Activated CD4-positive, alpha-beta memory T cell treated with anti-CD3 and anti-CD28 coated beads, Interleukin-2, amount 10 ng/mL, durations not matched to agents 7 days and 5 days (primary cell): ENCODE measurements around the gene TSHZ2. TPM values are rescaled to one million over a fixed set of nuclear protein-coding genes. Genes with fewer than 3 reads are reported as not detected.

ENCODE experiments used
- CTCF ChIA-PET: fragments of 350-600 bp; sonication (Branson Sonifier 250); formaldehyde crosslinking; loops from one replicate; lab custom pipeline; 2021; ENCODE audit warnings: antibody characterized with exemption, inconsistent platforms; lab: Charles Lee
- POLR2A ChIA-PET: fragments of 350-600 bp; sonication (Branson Sonifier 250); formaldehyde crosslinking; loops from one replicate; lab custom pipeline; 2021; ENCODE audit warnings: antibody characterized with exemption; lab: Charles Lee
- DNase-seq: peaks from one replicate; pipeline ENCODE4 v3.0.0-alpha.2; 2020
- H3K27ac Mint-ChIP-seq: one replicate; pipeline ENCODE4 v1.8.0; 2021; ENCODE audit warnings: mild to moderate bottlenecking, mixed read lengths
- H3K27me3 Mint-ChIP-seq: one replicate; pipeline ENCODE4 v1.8.0; 2021; ENCODE audit warnings: mixed read lengths
- H3K36me3 Mint-ChIP-seq: one replicate; pipeline ENCODE4 v1.8.0; 2021; ENCODE audit warnings: low read depth, mixed read lengths
- H3K4me1 Mint-ChIP-seq: one replicate; pipeline ENCODE4 v1.8.0; 2021; ENCODE audit warnings: mixed read lengths
- H3K4me3 Mint-ChIP-seq: one replicate; pipeline ENCODE4 v1.8.0; 2021; ENCODE audit warnings: mild to moderate bottlenecking, mixed read lengths
- H3K9me3 Mint-ChIP-seq: one replicate; pipeline ENCODE4 v1.8.0; 2021; ENCODE audit warnings: mixed read lengths
- total RNA-seq, 2 experiments: library from RNA; stranded (reverse); gene quantifications; one replicate each; pipeline ENCODE4 v1.2.3, GENCODE V29; 2021

The TSHZ2 gene
- total RNA-seq, 2 experiments from 2014 or later: 5.4 to 7.1 TPM

DNA sequence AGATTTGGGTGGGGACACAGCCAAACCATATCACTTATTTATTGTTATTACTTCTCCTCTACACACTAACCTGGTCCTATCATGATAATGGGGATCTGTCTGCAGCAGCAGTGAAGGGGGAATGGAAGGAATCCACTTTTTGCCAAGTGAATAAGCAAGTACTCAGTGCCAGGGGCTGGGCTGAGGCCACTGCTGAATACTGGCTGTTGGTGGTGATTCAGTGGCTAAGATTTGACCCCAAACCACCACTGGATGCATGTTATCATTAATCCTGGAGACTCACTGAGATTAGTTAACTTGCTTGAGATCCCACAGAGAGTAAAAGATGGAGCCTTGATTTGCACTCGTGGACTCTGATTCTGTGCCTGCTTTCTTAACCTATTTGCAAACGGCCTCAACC lies 127.7 kb downstream of the TSHZ2 start:
- POLR2A ChIA-PET: no interaction called here
- H3K4me1 Mint-ChIP-seq: no peaks in the 10 kb centered on the region
- CTCF ChIA-PET: no interaction called here
- no peak overlapping the region for H3K27ac Mint-ChIP-seq
- no peak overlapping the region for H3K4me3 Mint-ChIP-seq
- H3K9me3 Mint-ChIP-seq: no peaks in the 10 kb centered on the region
- H3K36me3 Mint-ChIP-seq: no peaks in the 10 kb centered on the region
- no peak for DNase-seq
- no peaks in the 10 kb centered on the region for H3K27me3 Mint-ChIP-seq

DNA sequence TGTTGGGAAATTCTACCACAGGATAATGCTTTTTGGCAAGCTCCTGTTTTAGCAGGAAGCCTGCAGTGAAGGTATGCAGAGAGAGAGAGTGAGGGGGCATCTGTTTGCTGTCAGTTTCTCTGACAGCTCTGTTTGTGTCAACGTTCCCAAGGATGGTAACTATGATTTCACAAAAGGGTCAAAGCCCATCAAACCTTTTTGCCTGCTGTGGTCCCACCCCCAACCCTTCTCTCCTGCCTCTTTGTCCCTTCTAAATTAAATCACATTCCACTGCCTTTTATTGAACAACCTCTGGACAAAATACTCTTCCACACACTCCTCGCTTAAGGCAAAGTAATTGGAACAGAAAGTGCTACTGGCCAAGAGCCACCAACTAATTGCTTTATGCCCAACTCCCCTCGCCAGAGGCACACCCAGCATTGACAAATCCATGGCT lies 128.3 kb downstream of the TSHZ2 start:
- CTCF ChIA-PET: no interaction called here
- POLR2A ChIA-PET: no interaction called here
- no peak overlapping the region for H3K4me3 Mint-ChIP-seq
- H3K9me3 Mint-ChIP-seq: no peaks in the 10 kb centered on the region
- H3K36me3 Mint-ChIP-seq: no peaks in the 10 kb centered on the region
- no peaks in the 10 kb centered on the region for H3K27me3 Mint-ChIP-seq
- DNase-seq: no peak
- H3K27ac Mint-ChIP-seq: no peak overlapping the region
- no peaks in the 10 kb centered on the region for H3K4me1 Mint-ChIP-seq

DNA sequence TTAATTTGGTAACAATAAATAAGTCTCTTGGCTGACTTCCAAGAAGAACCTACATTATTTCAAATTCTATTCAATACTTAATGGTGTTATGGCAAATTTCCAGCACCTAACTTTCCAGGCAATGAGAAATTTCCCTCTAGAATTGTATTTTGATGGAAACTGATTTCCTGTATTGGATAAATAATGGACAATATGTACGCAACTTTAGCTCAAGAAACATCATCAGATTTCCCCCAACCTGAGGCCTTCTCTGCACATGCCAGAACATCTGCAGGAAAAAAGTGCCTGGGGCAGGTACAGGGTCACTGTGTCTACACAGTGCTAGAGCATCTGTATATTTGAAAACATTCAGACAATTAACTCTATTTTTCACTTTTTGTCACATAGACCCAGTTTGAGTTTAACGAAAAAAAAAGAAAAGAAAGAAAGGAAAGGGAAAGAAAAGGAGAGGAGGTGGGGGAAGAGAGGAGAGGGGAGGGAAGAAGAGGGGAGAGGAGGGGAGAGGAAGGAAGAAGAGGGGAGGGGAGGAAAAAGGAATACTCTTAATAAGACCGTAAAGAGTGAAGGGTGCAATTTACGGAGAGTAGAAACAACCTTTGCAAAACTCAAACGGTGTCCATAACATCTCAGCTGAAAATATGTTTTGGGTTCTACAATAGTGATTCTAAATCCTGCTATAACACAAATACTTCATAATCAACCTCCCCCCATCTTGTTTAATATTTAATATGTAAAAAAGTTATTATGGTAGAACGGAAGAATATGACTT lies 130.0 kb downstream of the TSHZ2 start:
- H3K4me3 Mint-ChIP-seq: no peak overlapping the region
- H3K27ac Mint-ChIP-seq: no peak overlapping the region
- ChIA-PET CTCF (no interaction called here), POLR2A (no interaction called here)
- H3K9me3 Mint-ChIP-seq: no peaks in the 10 kb centered on the region
- DNase-seq: no peak
- H3K27me3 Mint-ChIP-seq: no peaks in the 10 kb centered on the region
- H3K4me1 Mint-ChIP-seq: no peaks in the 10 kb centered on the region
- H3K36me3 Mint-ChIP-seq: no peaks in the 10 kb centered on the region

DNA sequence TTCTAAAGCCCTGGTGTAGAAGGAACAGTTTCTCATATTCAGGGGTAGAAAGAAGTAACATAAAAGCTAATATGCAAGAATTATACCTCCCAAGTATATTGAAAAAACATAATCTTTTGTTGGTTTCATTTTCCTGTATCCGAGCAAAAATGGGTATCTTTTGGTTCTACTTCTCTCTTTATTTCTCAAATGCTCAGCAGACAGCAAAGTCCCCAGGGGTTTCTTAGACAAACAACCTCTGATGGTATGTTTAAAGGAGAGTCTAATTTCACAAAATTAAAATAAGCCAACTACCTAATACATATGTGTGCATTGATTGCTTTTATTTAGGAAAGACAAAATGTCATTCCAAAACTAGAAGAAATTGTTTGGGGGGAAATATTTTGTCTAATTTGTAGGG lies 131.0 kb downstream of the TSHZ2 start:
- Mint-ChIP-seq H3K4me1 (no peaks in the 10 kb centered on the region), H3K27ac (no peak overlapping the region), H3K27me3 (no peaks in the 10 kb centered on the region), H3K36me3 (no peaks in the 10 kb centered on the region), H3K9me3 (no peaks in the 10 kb centered on the region), H3K4me3 (no peak overlapping the region)
- POLR2A ChIA-PET: no interaction called here
- CTCF ChIA-PET: no interaction called here
- DNase-seq: no peak

DNA sequence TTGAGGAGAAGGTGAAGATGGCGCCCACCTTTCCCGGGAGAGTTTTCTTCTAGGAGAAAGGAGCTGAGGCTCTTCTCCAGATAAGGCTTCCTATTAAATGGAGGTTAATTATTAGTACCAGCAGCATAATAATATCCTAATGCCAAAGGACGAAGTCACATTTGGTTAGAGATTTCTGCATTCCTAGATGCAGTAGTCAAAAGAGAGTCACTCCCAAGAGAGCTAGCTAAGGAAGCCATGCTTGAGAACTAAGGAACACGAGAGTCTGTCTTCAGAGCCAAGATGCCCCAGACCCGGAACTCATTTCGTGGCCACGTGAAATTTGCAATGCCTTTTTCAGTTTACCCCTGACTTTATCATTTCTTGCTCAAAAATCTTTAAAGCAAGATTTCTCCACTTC lies 132.7 kb downstream of the TSHZ2 start:
- no peak for DNase-seq
- CTCF ChIA-PET: no interaction called here
- no peaks in the 10 kb centered on the region for H3K36me3 Mint-ChIP-seq
- H3K4me1 Mint-ChIP-seq: no peaks in the 10 kb centered on the region
- no peaks in the 10 kb centered on the region for H3K9me3 Mint-ChIP-seq
- no peaks in the 10 kb centered on the region for H3K27me3 Mint-ChIP-seq
- H3K4me3 Mint-ChIP-seq: no peak overlapping the region
- POLR2A ChIA-PET: no interaction called here
- H3K27ac Mint-ChIP-seq: no peak overlapping the region

DNA sequence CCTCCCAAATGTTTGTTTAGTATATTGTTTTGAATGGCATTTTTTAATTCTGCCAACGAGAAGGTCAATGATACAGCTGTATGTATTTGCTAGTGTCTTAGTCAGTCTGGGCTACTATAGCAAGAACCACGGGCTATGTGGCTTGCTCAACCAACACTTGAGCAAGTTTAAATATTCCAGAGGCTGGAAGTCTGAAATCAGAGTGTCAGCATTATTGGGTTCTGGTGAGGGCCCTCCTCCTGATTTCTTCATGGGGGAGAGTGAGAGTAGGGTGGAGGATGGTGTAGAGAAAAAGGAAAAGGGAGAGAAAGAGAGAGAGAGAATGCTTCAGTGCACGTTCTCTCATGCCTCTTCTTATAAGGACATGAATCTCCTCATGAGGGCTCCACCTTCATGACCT lies 144.6 kb downstream of the TSHZ2 start:
- DNase-seq: no peak
- ChIA-PET CTCF (no interaction called here), POLR2A (no interaction called here)
- H3K9me3 Mint-ChIP-seq: no peaks in the 10 kb centered on the region
- H3K4me1 Mint-ChIP-seq: no peaks in the 10 kb centered on the region
- no peak overlapping the region for H3K4me3 Mint-ChIP-seq
- no peak overlapping the region for H3K27ac Mint-ChIP-seq
- no peaks in the 10 kb centered on the region for H3K27me3 Mint-ChIP-seq
- H3K36me3 Mint-ChIP-seq: no peaks in the 10 kb centered on the region

DNA sequence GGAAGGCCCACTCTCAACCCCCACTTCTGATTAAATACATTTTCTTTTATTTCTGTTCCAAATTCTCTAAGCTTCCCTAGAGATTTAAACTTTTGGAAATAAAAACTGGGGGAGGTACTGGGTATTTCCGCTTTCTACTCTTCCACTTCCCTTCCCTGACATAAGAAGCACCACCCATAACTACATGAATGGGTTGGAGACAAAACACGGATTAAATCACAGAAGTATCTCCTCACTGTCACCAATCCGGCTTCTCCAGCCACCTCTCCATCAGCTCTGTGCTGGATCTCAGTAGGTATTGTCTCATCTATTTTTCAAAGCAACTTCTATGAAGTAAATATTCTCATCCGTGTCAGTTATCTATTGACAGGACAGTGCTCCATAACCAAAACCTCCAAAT lies 150.7 kb downstream of the TSHZ2 start:
- ChIA-PET CTCF (no interaction called here), POLR2A (no interaction called here)
- Mint-ChIP-seq H3K36me3 (no peaks in the 10 kb centered on the region), H3K4me1 (peaks cover 3% of the 10 kb centered on the region), H3K27ac (no peak overlapping the region), H3K9me3 (no peaks in the 10 kb centered on the region), H3K27me3 (no peaks in the 10 kb centered on the region), H3K4me3 (no peak overlapping the region)
- DNase-seq: no peak

DNA sequence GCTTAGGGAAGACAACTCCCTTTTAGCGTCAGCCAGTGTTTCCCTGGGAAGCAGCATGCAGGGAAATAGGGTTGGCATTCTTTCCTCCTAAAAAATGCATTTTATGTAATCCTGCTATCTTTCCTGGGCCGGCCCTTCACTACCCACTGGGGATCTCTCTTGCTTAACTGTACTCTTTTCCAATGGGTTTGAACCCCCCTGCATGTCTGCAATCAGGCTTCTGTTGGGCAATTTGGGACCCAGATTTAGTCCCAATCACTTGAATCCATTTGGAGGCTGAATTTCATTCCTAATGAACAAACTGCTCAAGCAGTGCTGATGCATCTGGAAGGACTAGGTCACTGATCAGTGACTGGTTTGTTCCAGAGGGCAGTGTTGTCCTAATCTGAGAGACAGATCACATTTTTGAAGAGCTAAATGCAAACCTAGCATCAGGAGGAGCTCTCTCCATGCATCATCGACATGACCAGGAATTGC lies 152.0 kb downstream of the TSHZ2 start:
- Mint-ChIP-seq H3K4me3 (no peak overlapping the region), H3K4me1 (peaks cover 9% of the 10 kb centered on the region), H3K27ac (no peak overlapping the region), H3K9me3 (no peaks in the 10 kb centered on the region), H3K36me3 (no peaks in the 10 kb centered on the region), H3K27me3 (no peaks in the 10 kb centered on the region)
- ChIA-PET POLR2A (no interaction called here), CTCF (no interaction called here)
- no peak for DNase-seq

DNA sequence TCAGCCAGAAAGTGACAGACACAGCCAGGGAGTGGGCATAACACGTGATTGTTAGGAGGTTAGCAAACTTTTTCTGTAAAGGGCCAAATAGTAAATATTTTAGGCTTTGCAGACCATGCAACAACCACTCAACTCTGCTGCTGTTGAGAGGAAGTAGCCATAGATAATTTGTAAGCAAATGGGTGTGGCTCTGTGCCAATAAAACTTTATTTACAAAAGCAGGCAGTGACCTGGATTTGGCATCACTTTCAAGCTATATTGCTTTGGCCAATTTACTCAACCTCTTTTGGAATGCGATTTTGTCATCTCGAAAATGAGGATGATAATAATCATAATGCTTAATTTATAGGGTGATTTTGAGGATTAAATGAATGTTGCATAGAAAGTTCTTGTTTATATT lies 152.6 kb downstream of the TSHZ2 start:
- no peaks in the 10 kb centered on the region for H3K27me3 Mint-ChIP-seq
- H3K4me1 Mint-ChIP-seq: peaks cover 9% of the 10 kb centered on the region
- no peaks in the 10 kb centered on the region for H3K36me3 Mint-ChIP-seq
- no peak for DNase-seq
- H3K27ac Mint-ChIP-seq: no peak overlapping the region
- ChIA-PET CTCF (no interaction called here), POLR2A (no interaction called here)
- no peaks in the 10 kb centered on the region for H3K9me3 Mint-ChIP-seq
- no peak overlapping the region for H3K4me3 Mint-ChIP-seq

DNA sequence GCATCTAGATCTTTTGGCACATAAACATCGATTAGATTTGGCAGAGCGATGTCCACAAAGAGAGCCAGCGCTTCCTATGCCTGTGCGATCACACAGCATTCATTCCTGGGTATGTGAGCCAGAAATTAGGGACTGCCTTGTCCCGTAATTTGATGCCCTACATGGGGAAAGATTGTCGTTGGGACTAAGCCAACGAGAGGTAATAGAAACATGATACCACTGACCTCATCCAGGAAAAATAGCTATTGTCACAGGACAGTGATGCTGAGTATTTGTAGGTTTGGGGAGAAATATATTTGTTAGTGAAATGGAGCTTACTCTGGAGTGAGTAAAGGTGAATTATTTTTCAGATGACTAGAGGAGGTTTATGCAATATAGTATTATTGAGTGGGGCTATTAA lies 154.0 kb downstream of the TSHZ2 start:
- ChIA-PET CTCF (no interaction called here), POLR2A (no interaction called here)
- Mint-ChIP-seq H3K9me3 (no peaks in the 10 kb centered on the region), H3K4me3 (no peak overlapping the region), H3K27me3 (no peaks in the 10 kb centered on the region), H3K36me3 (no peaks in the 10 kb centered on the region), H3K27ac (no peak overlapping the region), H3K4me1 (peaks cover 9% of the 10 kb centered on the region)
- no peak for DNase-seq

DNA sequence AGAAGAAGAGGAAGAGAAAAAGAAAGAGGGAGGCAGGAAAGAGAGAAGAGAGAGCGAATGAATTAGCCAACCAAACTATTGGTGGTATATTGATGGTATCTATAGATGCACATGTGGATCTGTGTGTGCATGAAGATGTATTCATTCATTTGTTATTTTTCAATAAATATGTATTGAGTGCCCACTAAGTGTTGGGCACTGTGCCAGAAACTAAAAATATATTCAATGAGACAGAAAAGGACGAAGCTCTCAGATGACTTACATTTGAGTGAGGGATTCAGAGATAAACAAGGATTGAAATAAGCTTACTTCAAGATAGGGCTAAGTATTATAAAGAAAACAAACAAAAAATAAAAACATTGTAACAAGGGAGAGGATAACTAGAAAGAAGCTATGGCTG lies 154.9 kb downstream of the TSHZ2 start:
- POLR2A ChIA-PET: no interaction called here
- Mint-ChIP-seq H3K36me3 (no peaks in the 10 kb centered on the region), H3K27me3 (no peaks in the 10 kb centered on the region), H3K4me3 (no peak overlapping the region), H3K27ac (no peak overlapping the region), H3K9me3 (no peaks in the 10 kb centered on the region), H3K4me1 (peaks cover 10% of the 10 kb centered on the region)
- CTCF ChIA-PET: interaction anchor here (0.6 kb wide), 1 partner anchor 81 kb away, joined by 3 read pairs; no protein-coding TSS in a partner anchor
- DNase-seq: no peak

DNA sequence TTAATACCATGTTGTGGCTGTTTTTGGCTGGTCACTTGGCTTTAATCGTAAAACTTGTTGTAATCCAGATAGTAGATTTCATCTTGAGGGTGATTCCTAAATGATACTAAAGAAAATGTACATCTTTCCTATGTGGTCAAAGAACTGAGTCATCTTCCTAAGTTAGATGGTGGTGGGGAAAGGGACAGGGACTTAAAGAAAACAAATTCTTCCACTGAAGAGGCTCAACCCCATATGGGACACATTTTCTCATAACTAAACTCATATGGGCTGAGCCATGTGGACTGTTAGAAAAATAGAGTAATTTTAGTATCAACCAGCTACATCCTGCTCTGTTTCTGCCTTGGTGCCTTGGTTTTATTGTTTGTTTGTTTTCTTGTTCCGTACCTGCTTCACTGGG lies 155.8 kb downstream of the TSHZ2 start:
- H3K27me3 Mint-ChIP-seq: peaks cover under 1% of the 10 kb centered on the region
- H3K36me3 Mint-ChIP-seq: no peaks in the 10 kb centered on the region
- no peak overlapping the region for H3K27ac Mint-ChIP-seq
- ChIA-PET CTCF (no interaction called here), POLR2A (no interaction called here)
- no peaks in the 10 kb centered on the region for H3K9me3 Mint-ChIP-seq
- no peak overlapping the region for H3K4me3 Mint-ChIP-seq
- peaks cover 10% of the 10 kb centered on the region for H3K4me1 Mint-ChIP-seq
- no peak for DNase-seq

DNA sequence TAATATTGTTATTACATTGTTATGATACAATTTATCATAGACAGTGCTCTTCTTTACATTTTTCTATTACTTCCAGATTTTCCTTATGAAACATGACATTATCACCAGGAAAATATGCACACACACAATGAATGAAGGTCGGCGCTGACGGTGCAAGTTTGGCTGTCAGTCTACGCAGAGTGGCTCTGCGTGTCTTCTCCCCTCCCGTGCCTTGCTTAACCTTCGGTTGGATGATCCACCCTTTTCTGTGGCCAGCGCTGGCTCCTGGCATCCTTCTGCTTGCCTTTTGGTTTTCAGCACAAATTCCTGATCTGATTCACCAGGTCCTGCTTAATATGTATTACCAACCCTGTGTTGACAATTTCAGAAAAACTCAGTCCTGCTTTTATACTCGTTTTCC lies 157.4 kb downstream of the TSHZ2 start:
- no peak for DNase-seq
- no peaks in the 10 kb centered on the region for H3K36me3 Mint-ChIP-seq
- no peak overlapping the region for H3K27ac Mint-ChIP-seq
- no peak overlapping the region for H3K4me3 Mint-ChIP-seq
- H3K4me1 Mint-ChIP-seq: peaks cover 13% of the 10 kb centered on the region
- POLR2A ChIA-PET: no interaction called here
- peaks cover 3% of the 10 kb centered on the region for H3K27me3 Mint-ChIP-seq
- CTCF ChIA-PET: no interaction called here
- H3K9me3 Mint-ChIP-seq: no peaks in the 10 kb centered on the region

DNA sequence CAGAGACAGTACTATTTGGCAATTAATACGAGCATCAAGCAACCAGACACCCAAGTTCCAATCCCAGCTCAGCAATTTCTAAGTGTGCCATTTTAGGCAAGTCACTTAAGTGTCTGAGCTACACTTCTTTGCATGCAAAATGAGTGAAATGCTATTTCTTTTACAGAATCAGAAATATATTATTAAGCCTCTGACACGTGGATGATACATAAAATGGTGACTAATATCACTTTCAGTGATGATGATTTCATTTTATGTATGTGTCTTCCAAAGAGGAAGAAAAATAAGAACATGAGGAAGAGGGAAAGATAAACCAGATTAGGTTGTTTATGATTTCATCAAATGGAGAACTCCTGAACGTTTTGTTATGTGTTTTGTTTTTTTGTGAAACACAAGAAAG lies 158.6 kb downstream of the TSHZ2 start:
- DNase-seq: no peak
- no peaks in the 10 kb centered on the region for H3K36me3 Mint-ChIP-seq
- peaks cover 13% of the 10 kb centered on the region for H3K4me1 Mint-ChIP-seq
- no peaks in the 10 kb centered on the region for H3K9me3 Mint-ChIP-seq
- ChIA-PET CTCF (no interaction called here), POLR2A (no interaction called here)
- H3K4me3 Mint-ChIP-seq: no peak overlapping the region
- peaks cover 3% of the 10 kb centered on the region for H3K27me3 Mint-ChIP-seq
- no peak overlapping the region for H3K27ac Mint-ChIP-seq
